GM12865 (cell line): ENCODE results near the gene LRRC74A.
"Not testable (repeated sequence)": the region's sequence is repeated elsewhere in the genome, so short reads cannot be mapped to it uniquely, and the experiment has no call there.

ENCODE experiments used
- DNase-seq: peaks from one replicate; pipeline ENCODE4 v3.0.0; 2010; ENCODE audit warnings: low read depth
- H3K4me3 ChIP-seq: 2 replicates; pipeline ENCODE4 v1.5.1; 2011; ENCODE audit warnings: mild to moderate bottlenecking, low read depth, low read length, control low read depth
- CTCF ChIP-seq: IDR thresholded peaks from 2 replicates; pipeline ENCODE4 v1.5.1; 2011; ENCODE audit warnings: low read length, control low read depth, low read depth, inconsistent platforms; ENCODE audit not compliant: insufficient read depth; ENCODE audit errors: missing control alignments

LRRC74A gene

GRCh38 chr14:76909266-76909665 lies 83.1 kb downstream of the LRRC74A start:
- no peak for DNase-seq
- no peak for TF ChIP-seq CTCF
- H3K4me3 ChIP-seq: no peak overlapping the region

GRCh38 chr14:76910371-76910890 lies 84.2 kb downstream of the LRRC74A start:
- no peak for TF ChIP-seq CTCF
- no peak overlapping the region for H3K4me3 ChIP-seq
- DNase-seq: no peak

- no peak for TF ChIP-seq CTCF
- DNase-seq: no peak
- no peak overlapping the region for H3K4me3 ChIP-seq
Observed at GRCh38 chr14:76911473-76911872, 85.3 kb downstream of the LRRC74A start.

GRCh38 chr14:76914533-76915081 lies 88.4 kb downstream of the LRRC74A start:
- not testable (repeated sequence) for DNase-seq, H3K4me3 ChIP-seq

- DNase-seq: no peak
- TF ChIP-seq CTCF: no peak
- H3K4me3 ChIP-seq: no peak overlapping the region
Observed at GRCh38 chr14:76916040-76916715, 90.0 kb downstream of the LRRC74A start.

GRCh38 chr14:76917158-76917596 lies 91.0 kb downstream of the LRRC74A start:
- peak; percentile 35 for DNase-seq
- TF ChIP-seq CTCF: peak; percentile 42
- no peak overlapping the region for H3K4me3 ChIP-seq

GRCh38 chr14:76917745-76918255 lies 91.6 kb downstream of the LRRC74A start:
- DNase-seq: no peak
- H3K4me3 ChIP-seq: no peak overlapping the region
- TF ChIP-seq CTCF: no peak
